Heart right ventricle (tissue), 16 donors: ENCODE results near the gene SSBP2. TPM values are rescaled to one million over a fixed set of nuclear protein-coding genes. Genes with fewer than 3 reads are reported as not detected.

Experiments used
- ATAC-seq, 8 donors: fragments of 200-7000 bp; cut with Tn5 transposase; one replicate each; pipeline ENCODE4 v1.9.1; 2020; ENCODE audit warnings: mild to moderate bottlenecking in 8 of 8, moderate library complexity in 8 of 8, moderate number of reproducible peaks in 1 of 8
- DNase-seq, 2 donors: peaks; one replicate each; pipeline ENCODE4 v3.0.0-alpha.2; 2020
- H3K27ac ChIP-seq, 10 donors: fragments of 200-600 bp; sonication (generic) in 2 of 10; one replicate each; pipeline versions ENCODE4 v1.5.0 to v1.8.0; 2020 to 2022; ENCODE audit warnings: mild to moderate bottlenecking in 3 of 10
- H3K27me3 ChIP-seq, 7 donors: fragments of 200-600 bp; one replicate each; pipeline ENCODE4 v1.8.0; 2021 to 2022; ENCODE audit warnings: mild to moderate bottlenecking in 2 of 7
- H3K36me3 ChIP-seq, 9 donors: fragments of 200-600 bp; sonication (generic) in 1 of 9; one replicate each; pipeline versions ENCODE4 v1.5.0 to v1.8.0; 2020 to 2022; ENCODE audit warnings: mild to moderate bottlenecking in 2 of 9
- H3K4me1 ChIP-seq, 9 donors: fragments of 200-600 bp; sonication (generic) in 1 of 9; one replicate each; pipeline versions ENCODE4 v1.5.0 to v1.8.0; 2020 to 2022; ENCODE audit warnings: mild to moderate bottlenecking in 4 of 9
- H3K4me3 ChIP-seq, 10 donors: fragments of 200-600 bp; sonication (generic) in 2 of 10; one replicate each; pipeline versions ENCODE4 v1.5.0 to v1.8.0; 2020 to 2022; ENCODE audit warnings: mild to moderate bottlenecking in 7 of 10, moderate library complexity in 2 of 10
- H3K9me3 ChIP-seq, 11 donors: fragments of 200-600 bp in 10 of 11; sonication (generic) in 2 of 11; one replicate each; pipeline versions ENCODE4 v1.5.0 to v1.8.0; 2013 to 2022; ENCODE audit warnings: mild to moderate bottlenecking in 2 of 11, control low read depth in 1 of 11, moderate library complexity in 1 of 11
- CTCF ChIP-seq, 9 donors: fragments of 200-600 bp; sonication (generic) in 2 of 9; IDR thresholded peaks; one replicate each; pipeline versions ENCODE4 v1.5.0 to v1.8.0; 2021 to 2022; ENCODE audit warnings: antibody characterized with exemption in 9 of 9, mild to moderate bottlenecking in 5 of 9, moderate library complexity in 1 of 9
- WGBS, 2 donors: extraction: QIAGEN DNeasy Blood & Tissue Kit; methylation state at CpG; one replicate each; pipeline ENCODE4 v1.1.7; 2013; ENCODE audit warnings: inconsistent platforms in 1 of 2; 5-methylcytosine and 5-hydroxymethylcytosine counted together
- intact Hi-C, 10 donors: fragments of 100-400 bp; cut with DNase I; formaldehyde crosslinking; loops; one replicate each; pipeline versions ENCODE4 v1.11.1 to v1.14.2; 2022
- polyA plus RNA-seq, 2 donors: library from polyadenylated mRNA; stranded (reverse); fragments of 200-250 nt; gene quantifications; one replicate each; pipeline ENCODE4 v1.2.3, GENCODE V29; 2013
- total RNA-seq, 10 donors: library from RNA; stranded (reverse); fragmentation: NEBNext Ultra II Directional in 3 of 10; extraction: Animal tissue kit (Norgen Biotek cat#: 25700) in 3 of 10; gene quantifications; one replicate each; pipeline versions ENCODE4 v1.2.1 to v1.2.4, GENCODE V29; 2021 to 2023
- donor health status: Arrhythmogenic right ventricular cardiomyopathy.
- donor health status: ischemic (EF 13 %, LVEDD 7.1; RV severe dilation, severe dysfunction).
- donor health status: healthy with polysubstance abuse.
- donor health status: DM: no; HTN: yes; CAD: no.
- donor health status: DM: no; HTN: no; CAD: no.
- donor health status: ischemic (EF 25% LVEDD 6.9; RV normal size, moderate dysfunction).
- donor health status: ischemic (EF 25% LVEDD 5.7; RV mildly dilated, moderate dysfunction).
- donor health status: healthy.
- donor health status: DM: yes; HTN: yes; CAD: no.
- donor health status: Ischemic cardiomyopathy.
- donor health status: ischemic (EF 35%, LVEDD 5.7; RV mildly dilated, moderate dysfunction).
- donor health status: nonischemic (EF 11% LVEDD 7.7; RV severe dilation, severe dysfunction).
- donor health status: DM: yes; HTN: yes; CAD: no.
- donor health status: PGD.
- donor health status: ischemic (EF 29% LVEDD 5.4; RV normal size, mild dysfunction).
- donor health status: nonischemic (EF 23%, LVEDD 6.1; RV moderate dilation, normal function).

SSBP2 gene
- total and polyA plus RNA-seq, 12 donors, result 24.2 to 85.9 (median 52.0) TPM

- no peak for TF ChIP-seq CTCF (IDR thresholded peaks at IDR 0.05)
- no peak for DNase-seq
- intact Hi-C loops, result no loop called here
- Histone ChIP-seq H3K36me3 (no peaks in the 10 kb centered on the region), H3K27me3 (no peaks in the 10 kb centered on the region), H3K27ac (no peak overlapping the region), H3K4me1 (peaks cover 0 to 19% (median 0%) of the 10 kb centered on the region in 9 donors), H3K9me3 (peaks cover 0 to 3% (median 0%) of the 10 kb centered on the region in 11 donors), H3K4me3 (no peak overlapping the region)
- ATAC-seq, result no peak
Measured at GRCh38 chr5:81642210-81642609, 108.7 kb downstream of the SSBP2 start.

DNA sequence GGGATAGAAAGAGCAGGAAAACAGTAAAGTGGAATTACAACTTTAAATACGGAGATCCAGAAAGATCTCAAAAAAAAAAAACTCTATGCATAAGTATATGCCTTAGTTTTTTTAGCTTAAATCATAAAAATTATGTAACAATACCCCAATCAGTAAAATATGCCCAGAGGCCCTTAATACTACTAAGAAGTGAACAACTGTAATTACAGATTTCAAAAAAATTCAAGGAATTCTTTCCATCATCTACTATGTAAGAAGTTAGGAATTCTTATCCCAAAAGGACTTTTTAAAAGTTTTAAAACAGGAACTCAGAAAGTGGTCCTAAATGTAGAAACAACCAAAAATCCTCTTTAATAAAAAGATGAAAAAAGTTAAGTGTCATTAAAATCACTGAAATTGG lies 111.3 kb downstream of the SSBP2 start:
- peaks cover 0 to under 1% (median 0%) of the 10 kb centered on the region in 11 donors for H3K9me3 ChIP-seq
- no peak for DNase-seq
- peaks cover 0 to 20% (median 4%) of the 10 kb centered on the region in 9 donors for H3K36me3 ChIP-seq
- WGBS, 2 donors, result 68 to 77% methylated on average over 1 of the region's 1 CpG
- no peak for ATAC-seq
- peaks cover 0 to 19% (median 0%) of the 10 kb centered on the region in 9 donors for H3K4me1 ChIP-seq
- intact Hi-C loops, result loop anchor here in 1 of 10 donors (10.0 kb wide), 1 partner anchor 115 kb away; no protein-coding TSS in a partner anchor
- peak overlapping the region in 2 of 10 donors; percentile 20 to 28 for H3K27ac ChIP-seq
- H3K27me3 ChIP-seq, result no peaks in the 10 kb centered on the region
- no peak overlapping the region for H3K4me3 ChIP-seq
- no peak for TF ChIP-seq CTCF (IDR thresholded peaks at IDR 0.05)

DNA sequence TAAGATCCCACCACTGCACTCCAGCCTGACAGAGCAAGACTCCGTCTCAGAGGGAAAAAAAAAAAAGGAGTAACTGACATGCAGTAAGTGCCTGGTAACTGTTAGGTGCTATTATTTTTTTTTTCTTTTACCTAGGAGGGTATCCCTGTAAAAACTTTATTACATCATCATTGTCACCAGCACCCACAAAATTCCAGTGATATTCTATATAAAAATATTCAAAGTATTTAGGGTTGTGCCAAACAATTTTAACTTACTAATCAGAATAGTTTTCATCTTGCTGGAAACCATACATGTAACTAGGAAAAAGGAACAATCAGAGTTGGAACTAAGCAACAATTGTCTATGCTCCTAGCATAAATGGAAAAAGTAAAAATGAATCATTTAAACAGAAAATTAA lies 112.4 kb downstream of the SSBP2 start:
- no peak for ATAC-seq
- TF ChIP-seq CTCF (IDR thresholded peaks at IDR 0.05), result no peak
- Histone ChIP-seq H3K27ac (peak overlapping the region in 2 of 10 donors; percentile 19 to 20), H3K4me3 (no peak overlapping the region), H3K36me3 (peaks cover 0 to 20% (median 4%) of the 10 kb centered on the region in 9 donors), H3K27me3 (no peaks in the 10 kb centered on the region), H3K4me1 (peaks cover 0 to 19% (median 0%) of the 10 kb centered on the region in 9 donors), H3K9me3 (no peaks in the 10 kb centered on the region)
- no peak for DNase-seq
- 81 to 87% methylated on average over 1 of the region's 1 CpG for WGBS, 2 donors
- intact Hi-C loops, result loop anchor here in 1 of 10 donors (10.0 kb wide), 1 partner anchor 114 kb away; no protein-coding TSS in a partner anchor

DNA sequence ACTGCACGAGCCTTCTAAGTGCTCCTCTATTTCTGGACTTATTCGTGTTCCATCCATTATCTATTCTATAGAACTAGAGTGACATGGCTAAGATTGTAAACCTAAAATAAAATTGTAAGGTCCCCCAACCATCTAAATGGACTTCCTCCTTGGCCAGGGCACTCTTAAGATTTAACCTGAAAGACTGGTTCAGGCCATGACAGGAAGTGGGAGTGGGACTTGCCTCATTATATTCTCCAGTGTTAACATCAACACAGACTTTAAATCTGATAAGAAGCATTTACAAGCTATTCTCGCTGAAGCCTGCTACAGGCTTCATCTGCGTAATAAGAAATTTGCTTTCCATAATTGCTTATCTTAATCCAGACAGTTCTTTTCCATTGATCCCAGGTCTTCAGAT lies 117.0 kb downstream of the SSBP2 start:
- TF ChIP-seq CTCF (IDR thresholded peaks at IDR 0.05), result no peak
- Histone ChIP-seq H3K27me3 (no peaks in the 10 kb centered on the region), H3K4me3 (no peak overlapping the region), H3K9me3 (no peaks in the 10 kb centered on the region), H3K4me1 (peaks cover 0 to 7% (median 0%) of the 10 kb centered on the region in 9 donors), H3K36me3 (peaks cover 0 to 25% (median 4%) of the 10 kb centered on the region in 9 donors), H3K27ac (no peak overlapping the region)
- DNase-seq (no peak), ATAC-seq (no peak)
- 90% methylated on average over 4 of the region's 4 CpGs for WGBS, 2 donors
- intact Hi-C loops, result loop anchor here in 1 of 10 donors (10.0 kb wide), 1 partner anchor 109 kb away; no protein-coding TSS in a partner anchor
